Prostate gland (tissue), 2 donors: Measurements from ENCODE around the gene GPC5. TPM values are rescaled to one million over a fixed set of nuclear protein-coding genes. Genes with fewer than 3 reads are reported as not detected.

Experiments used
- DNase-seq: peaks from one replicate; pipeline ENCODE4 v3.0.0-alpha.2; 2019; ENCODE audit warnings: low spot score
- H3K27ac ChIP-seq, 2 donors: fragments of 200-600 bp; sonication (generic); 2 replicates each; pipeline ENCODE4 v1.5.1; 2017 to 2019
- H3K27me3 ChIP-seq: fragments of 200-600 bp; sonication (generic); replicated peaks from 2 replicates; pipeline ENCODE4 v1.5.1; 2019; ENCODE audit not compliant: insufficient read depth
- H3K36me3 ChIP-seq, 2 donors: fragments of 200-600 bp; sonication (generic); 1 replicate in 1 of 2; 2 replicates in 1 of 2; pipeline versions ENCODE4 v1.5.1 to v1.8.1; 2017 to 2019
- H3K4me1 ChIP-seq: fragments of 200-600 bp; sonication (generic); replicated peaks from 2 replicates; pipeline ENCODE4 v1.5.1; 2019
- H3K4me3 ChIP-seq, 2 donors: fragments of 200-600 bp; sonication (generic); 2 replicates each; pipeline ENCODE4 v1.5.1; 2017 to 2019
- H3K9me3 ChIP-seq: fragments of 200-600 bp; sonication (generic); 2 replicates; pipeline ENCODE4 v1.5.1; 2017
- CTCF ChIP-seq, 4 experiments: fragments of 200-600 bp in 2 of 4; fragments of 450-650 bp in 2 of 4; sonication (generic) in 2 of 4; IDR thresholded peaks; 1 replicate in 3 of 4; 2 replicates in 1 of 4; pipeline ENCODE4 v1.5.1; 2016 to 2019; ENCODE audit warnings: antibody characterized with exemption in 4 of 4, mild to moderate bottlenecking in 2 of 4, moderate library complexity in 2 of 4
- POLR2A ChIP-seq: fragments of 450-650 bp; IDR thresholded peaks from one replicate; pipeline ENCODE4 v1.6.1; 2016; ENCODE audit warnings: antibody characterized with exemption, mild to moderate bottlenecking
- POLR2AphosphoS5 ChIP-seq: sonication (generic); formaldehyde crosslinking; IDR thresholded peaks from one replicate; pipeline ENCODE4 v1.6.1; 2017; ENCODE audit warnings: antibody characterized with exemption
- whole genome bisulfite sequencing: methylation state at CpG from one replicate; pipeline ENCODE4 v1.1.5; 2018; 5-methylcytosine and 5-hydroxymethylcytosine counted together
- intact Hi-C: fragments of 100-400 bp; cut with DNase I; formaldehyde crosslinking; loops from one replicate; pipeline ENCODE4 v1.14.2; 2022
- total RNA-seq, 2 donors: library from RNA; depleted of rRNA; stranded (reverse); fragments of >200 nt; gene quantifications; one replicate each; pipeline ENCODE4 v1.1.0, GENCODE V29; 2016

The GPC5 gene
- total RNA-seq, 2 donors from 2014 or later: 0.23 to 35.0 TPM

GRCh38 chr13:91639330-91639729 lies 240.9 kb downstream of the GPC5 start:
- intact Hi-C loops: no loop called here
- Histone ChIP-seq H3K27ac (no peak overlapping the region), H3K9me3 (no peaks in the 10 kb centered on the region), H3K27me3 (no peaks in the 10 kb centered on the region), H3K4me3 (no peak overlapping the region), H3K4me1 (no peaks in the 10 kb centered on the region), H3K36me3 (no peaks in the 10 kb centered on the region)
- TF ChIP-seq POLR2A: no peak
- TF ChIP-seq POLR2AphosphoS5: no peak
- TF ChIP-seq CTCF (IDR thresholded peaks at IDR 0.05): no peak
- no peak for DNase-seq
- 83% methylated on average over 5 of the region's 5 CpGs for WGBS

- no peaks in the 10 kb centered on the region for H3K27me3 ChIP-seq
- H3K9me3 ChIP-seq: no peaks in the 10 kb centered on the region
- 78% methylated on average over 2 of the region's 2 CpGs for WGBS
- H3K4me3 ChIP-seq: no peak overlapping the region
- no peak for DNase-seq
- no peaks in the 10 kb centered on the region for H3K4me1 ChIP-seq
- intact Hi-C loops: no loop called here
- H3K36me3 ChIP-seq: no peaks in the 10 kb centered on the region
- no peak overlapping the region for H3K27ac ChIP-seq
- TF ChIP-seq POLR2AphosphoS5: no peak
- no peak for TF ChIP-seq POLR2A
- TF ChIP-seq CTCF (IDR thresholded peaks at IDR 0.05): no peak
These were observed 245.0 kb downstream of the GPC5 start for GRCh38 chr13:91643394-91643793.

- no peaks in the 10 kb centered on the region for H3K36me3 ChIP-seq
- no peaks in the 10 kb centered on the region for H3K27me3 ChIP-seq
- no peaks in the 10 kb centered on the region for H3K9me3 ChIP-seq
- intact Hi-C loops: no loop called here
- no peak overlapping the region for H3K27ac ChIP-seq
- H3K4me3 ChIP-seq: no peak overlapping the region
- TF ChIP-seq POLR2AphosphoS5 (no peak), CTCF (IDR thresholded peaks at IDR 0.05) (no peak), POLR2A (no peak)
- H3K4me1 ChIP-seq: no peaks in the 10 kb centered on the region
- no peak for DNase-seq
These were observed 246.4 kb downstream of the GPC5 start for GRCh38 chr13:91644806-91645205.

- no peak for DNase-seq
- Histone ChIP-seq H3K27me3 (no peaks in the 10 kb centered on the region), H3K4me3 (no peak overlapping the region), H3K36me3 (no peaks in the 10 kb centered on the region), H3K4me1 (no peaks in the 10 kb centered on the region), H3K27ac (no peak overlapping the region), H3K9me3 (no peaks in the 10 kb centered on the region)
- intact Hi-C loops: no loop called here
- WGBS: 37% methylated on average over 3 of the region's 3 CpGs
- TF ChIP-seq POLR2A: no peak
- TF ChIP-seq POLR2AphosphoS5: no peak
- no peak for TF ChIP-seq CTCF (IDR thresholded peaks at IDR 0.05)
These were observed 249.1 kb downstream of the GPC5 start for GRCh38 chr13:91647361-91647990.

- Histone ChIP-seq H3K4me3 (no peak overlapping the region), H3K36me3 (no peaks in the 10 kb centered on the region), H3K4me1 (no peaks in the 10 kb centered on the region), H3K27ac (no peak overlapping the region), H3K27me3 (no peaks in the 10 kb centered on the region), H3K9me3 (no peaks in the 10 kb centered on the region)
- no peak for DNase-seq
- TF ChIP-seq POLR2AphosphoS5 (no peak), CTCF (IDR thresholded peaks at IDR 0.05) (no peak), POLR2A (no peak)
- intact Hi-C loops: no loop called here
These were observed 249.6 kb downstream of the GPC5 start for GRCh38 chr13:91648012-91648411.
